Right atrium auricular region (tissue), 2 donors: ENCODE measurements around the gene CRIP1. TPM values are rescaled to one million over a fixed set of nuclear protein-coding genes. Genes with fewer than 3 reads are reported as not detected.
A peak's percentile ranks its signal among the peaks of the same experiment; 100 is the strongest.

ENCODE experiments used
- DNase-seq: peaks from one replicate; pipeline ENCODE4 v3.0.0-alpha.2; 2019; ENCODE audit warnings: low spot score
- H3K27ac ChIP-seq, 2 donors: fragments of 200-600 bp; sonication (generic); 1 replicate in 1 of 2; 2 replicates in 1 of 2; pipeline ENCODE4 v1.5.1; 2016 to 2019
- H3K27me3 ChIP-seq, 2 donors: fragments of 200-600 bp; sonication (generic); one replicate each; pipeline versions ENCODE4 v1.5.1 to v1.6.0; 2017 to 2019
- H3K36me3 ChIP-seq: fragments of 200-600 bp; sonication (generic); one replicate; pipeline ENCODE4 v1.5.1; 2016
- H3K4me1 ChIP-seq, 2 donors: fragments of 200-600 bp; sonication (generic); one replicate each; pipeline versions ENCODE4 v1.5.1 to v1.6.0; 2017 to 2019
- H3K4me3 ChIP-seq, 2 donors: fragments of 200-600 bp; sonication (generic); 1 replicate in 1 of 2; 2 replicates in 1 of 2; pipeline ENCODE4 v1.5.1; 2017 to 2019; ENCODE audit warnings: mild to moderate bottlenecking in 1 of 2, moderate library complexity in 1 of 2
- H3K9me3 ChIP-seq, 2 donors: fragments of 200-600 bp; sonication (generic); one replicate each; pipeline ENCODE4 v1.5.1; 2019
- CTCF ChIP-seq, 2 donors: fragments of 200-600 bp; sonication (generic); IDR thresholded peaks; one replicate each; pipeline ENCODE4 v1.5.1; 2019; ENCODE audit warnings: antibody characterized with exemption in 2 of 2
- total RNA-seq, 2 donors: library from RNA; depleted of rRNA; stranded (reverse); fragments of >200 nt; gene quantifications; one replicate each; pipeline ENCODE4 v1.1.0, GENCODE V29; 2016

CRIP1 gene
- total RNA-seq, 2 donors from 2014 or later, result 42.9 to 79.2 TPM

DNA sequence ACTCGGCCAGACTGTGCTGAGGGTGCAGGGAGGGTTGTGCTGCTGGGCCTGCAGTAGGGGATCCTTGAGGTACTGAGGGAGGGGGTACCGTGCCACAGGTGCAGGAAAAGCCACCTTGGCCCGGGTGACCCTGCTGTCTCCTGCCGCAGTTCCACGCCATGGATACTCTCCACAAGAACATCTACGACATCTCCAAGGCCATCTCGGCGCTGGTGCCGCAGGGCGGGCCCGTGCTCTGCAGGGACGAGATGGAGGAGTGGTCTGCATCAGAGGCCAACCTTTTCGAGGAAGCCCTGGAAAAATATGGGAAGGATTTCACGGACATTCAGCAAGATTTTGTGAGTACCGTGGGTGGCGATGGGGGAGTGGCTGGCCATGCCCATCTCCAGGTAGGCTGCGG, 26.1 kb upstream of the CRIP1 start:
- no peaks in the 10 kb centered on the region for H3K9me3 ChIP-seq
- no peak overlapping the region for H3K27ac ChIP-seq
- DNase-seq, result no peak
- H3K36me3 ChIP-seq, result peaks cover 69% of the 10 kb centered on the region
- no peak overlapping the region for H3K4me3 ChIP-seq
- no peak for TF ChIP-seq CTCF (IDR thresholded peaks at IDR 0.05)
- no peaks in the 10 kb centered on the region for H3K27me3 ChIP-seq
- peaks cover 0 to 17% of the 10 kb centered on the region in 2 donors for H3K4me1 ChIP-seq

- H3K9me3 ChIP-seq, result no peaks in the 10 kb centered on the region
- DNase-seq, result no peak
- peaks cover 58% of the 10 kb centered on the region for H3K36me3 ChIP-seq
- H3K27ac ChIP-seq, result no peak overlapping the region
- H3K27me3 ChIP-seq, result no peaks in the 10 kb centered on the region
- H3K4me3 ChIP-seq, result no peak overlapping the region
- TF ChIP-seq CTCF (IDR thresholded peaks at IDR 0.05), result no peak
- H3K4me1 ChIP-seq, result peaks cover 0 to 28% of the 10 kb centered on the region in 2 donors
Measured at GRCh38 chr14:105461903-105462302, 24.8 kb upstream of the CRIP1 start.

DNA sequence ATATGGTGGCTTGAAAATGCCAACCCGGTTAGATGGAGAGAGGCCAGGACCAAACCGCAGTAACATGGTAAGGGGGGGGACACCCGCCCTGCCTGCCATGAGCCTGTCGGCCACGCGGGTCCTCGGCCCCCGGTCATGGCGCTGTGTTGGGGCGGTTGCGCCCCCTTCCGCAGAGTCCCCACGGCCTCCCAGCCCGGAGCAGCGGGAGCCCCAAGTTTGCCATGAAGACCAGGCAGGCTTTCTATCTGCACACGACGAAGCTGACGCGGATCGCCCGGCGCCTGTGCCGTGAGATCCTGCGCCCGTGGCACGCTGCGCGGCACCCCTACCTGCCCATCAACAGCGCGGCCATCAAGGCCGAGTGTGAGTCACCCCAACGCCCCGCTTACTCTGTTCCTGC, 22.2 kb upstream of the CRIP1 start:
- no peak overlapping the region for H3K4me3 ChIP-seq
- peaks cover 0 to 54% of the 10 kb centered on the region in 2 donors for H3K4me1 ChIP-seq

GRCh38 chr14:105465209-105466031, 21.3 kb upstream of the CRIP1 start:
- Histone ChIP-seq H3K27ac (peak overlapping the region; percentile 89 to 93), H3K4me1 (peaks cover 0 to 63% of the 10 kb centered on the region in 2 donors), H3K27me3 (no peaks in the 10 kb centered on the region), H3K4me3 (peak overlapping the region in 1 of 2 donors; percentile 19), H3K9me3 (no peaks in the 10 kb centered on the region), H3K36me3 (peaks cover 50% of the 10 kb centered on the region)
- TF ChIP-seq CTCF (IDR thresholded peaks at IDR 0.05), result no peak
- DNase-seq, result peak; percentile 67

More for the DNA sequence above, 22.2 kb upstream of the CRIP1 start:
- H3K27me3 ChIP-seq, result no peaks in the 10 kb centered on the region
- H3K27ac ChIP-seq, result peak overlapping the region; percentile 89 to 93
- no peak for DNase-seq
- peaks cover 47% of the 10 kb centered on the region for H3K36me3 ChIP-seq
- no peaks in the 10 kb centered on the region for H3K9me3 ChIP-seq
- TF ChIP-seq CTCF (IDR thresholded peaks at IDR 0.05), result no peak

DNA sequence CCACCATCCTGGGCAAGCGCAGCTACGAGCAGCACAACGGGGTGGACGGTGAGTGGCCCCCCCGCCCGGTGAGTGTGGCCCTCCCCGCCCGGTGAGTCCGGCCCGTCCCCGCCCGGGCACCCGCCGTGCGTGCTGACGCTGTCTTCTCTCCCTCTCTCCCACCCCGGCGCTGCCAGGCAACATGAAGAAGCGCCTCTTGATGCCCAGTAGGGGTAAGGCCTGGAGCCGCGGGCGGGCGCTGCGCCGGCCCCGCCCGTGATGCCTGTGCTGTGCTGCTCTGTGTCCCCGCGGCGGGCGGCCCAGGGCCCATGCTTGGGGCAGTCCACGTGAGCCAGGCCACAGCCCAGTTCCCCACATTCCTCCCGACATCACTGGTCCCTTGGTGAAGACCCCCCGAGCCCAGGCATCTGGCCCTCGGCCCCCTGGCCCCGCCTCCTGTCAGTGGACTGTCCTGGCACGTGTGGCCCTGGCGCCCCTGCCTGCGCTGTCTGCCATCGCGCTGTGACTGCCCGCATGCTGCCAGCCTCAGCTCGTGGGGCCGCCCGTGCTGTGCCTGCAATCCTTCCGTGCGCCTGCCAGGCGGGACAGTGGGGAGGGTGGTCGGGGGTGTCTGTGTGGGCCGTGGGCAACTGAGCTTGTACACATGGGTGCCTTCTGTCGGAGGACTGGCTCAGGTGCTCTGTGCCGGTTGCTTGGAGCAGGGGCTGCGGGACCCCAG, 20.0 kb upstream of the CRIP1 start:
- TF ChIP-seq CTCF (IDR thresholded peaks at IDR 0.05), result no peak
- Histone ChIP-seq H3K4me3 (no peak overlapping the region), H3K27me3 (no peaks in the 10 kb centered on the region), H3K27ac (peak overlapping the region; percentile 89 to 93), H3K4me1 (peaks cover 0 to 76% of the 10 kb centered on the region in 2 donors), H3K36me3 (peaks cover 37% of the 10 kb centered on the region), H3K9me3 (no peaks in the 10 kb centered on the region)
- peak; percentile 76 for DNase-seq
